K562 (cell line): ENCODE results near the gene ABCC11. TPM values are rescaled to one million over a fixed set of nuclear protein-coding genes. Genes with fewer than 3 reads are reported as not detected.

ENCODE experiments used
- CHD2 ChIP-seq: IDR thresholded peaks from 2 replicates; pipeline ENCODE4 v1.6.1; 2011; ENCODE audit warnings: low read depth, low read length
- FUS ChIP-seq: fragments of 200-400 bp; formaldehyde crosslinking; optimal IDR thresholded peaks from 2 replicates; pipeline ENCODE3; 2017; ENCODE audit warnings: low read depth, low read length
- GABPB1 ChIP-seq: sonication (generic); formaldehyde crosslinking; IDR thresholded peaks from 2 replicates; pipeline ENCODE4 v1.8.0; 2022; ENCODE audit warnings: mild to moderate bottlenecking, missing genetic modification reagents
- MNT ChIP-seq, 2 experiments: fragments of 450-650 bp; conservative IDR thresholded peaks; 2 replicates each; pipeline ENCODE4 v1.6.1; 2017; ENCODE audit warnings: mild to moderate bottlenecking in 2 of 2, moderate library complexity in 2 of 2
- PKNOX1 ChIP-seq: fragments of 450-650 bp; IDR thresholded peaks from 2 replicates; pipeline ENCODE4 v1.6.1; 2016
- PRDM10 ChIP-seq: fragments of 450-650 bp; IDR thresholded peaks from 2 replicates; pipeline ENCODE4 v1.6.1; 2018; ENCODE audit not compliant: partially characterized antibody
- REST ChIP-seq, 2 experiments: fragments of 450-650 bp; formaldehyde crosslinking in 1 of 2; IDR thresholded peaks; 2 replicates each; pipeline versions ENCODE4 v1.4.0 to v1.6.1; 2014 to 2020; ENCODE audit warnings: mild to moderate bottlenecking in 2 of 2, borderline replicate concordance in 1 of 2, low read depth in 1 of 2
- ZNF77 ChIP-seq: fragments of 250-450 bp; sonication (Bioruptor Pico); IDR thresholded peaks from 2 replicates; pipeline ENCODE4 v1.5.0; 2020
- polyA plus RNA-seq, 8 experiments: library from polyadenylated mRNA; depleted of rRNA in 4 of 8; stranded (reverse) in 5 of 8; unstranded in 3 of 8; fragments of >200 nt; fragmentation: Nextera tagmentation in 2 of 8; fragmentation: Illumina TruSeq in 1 of 8; extraction: Ambion mirVana in 2 of 8; extraction: Trizol in 1 of 8; gene quantifications; 2 replicates each; pipeline versions ENCODE4 v1.2.1 to v1.2.3, GENCODE V29; 2011 to 2014; ENCODE audit warnings: inconsistent platforms in 1 of 8, missing spikeins in 1 of 8
- total RNA-seq, 7 experiments: library from RNA; depleted of rRNA in 6 of 7; stranded (reverse); fragments of >200 nt in 6 of 7; fragmentation: Illumina TruSeq in 2 of 7; extraction: Trizol in 2 of 7; gene quantifications; 2 replicates each; pipeline versions ENCODE4 v1.2.1 to v1.2.3, GENCODE V29; 2011 to 2021; ENCODE audit warnings: low replicate concordance in 1 of 7

The ABCC11 gene
- total and polyA plus RNA-seq, 9 of the 15 experiments (the other 6 are each of a cell fraction or from before 2014, with no cell fraction given) = 0.04 to 0.14 (median 0.04) TPM; not detected in 6

DNA sequence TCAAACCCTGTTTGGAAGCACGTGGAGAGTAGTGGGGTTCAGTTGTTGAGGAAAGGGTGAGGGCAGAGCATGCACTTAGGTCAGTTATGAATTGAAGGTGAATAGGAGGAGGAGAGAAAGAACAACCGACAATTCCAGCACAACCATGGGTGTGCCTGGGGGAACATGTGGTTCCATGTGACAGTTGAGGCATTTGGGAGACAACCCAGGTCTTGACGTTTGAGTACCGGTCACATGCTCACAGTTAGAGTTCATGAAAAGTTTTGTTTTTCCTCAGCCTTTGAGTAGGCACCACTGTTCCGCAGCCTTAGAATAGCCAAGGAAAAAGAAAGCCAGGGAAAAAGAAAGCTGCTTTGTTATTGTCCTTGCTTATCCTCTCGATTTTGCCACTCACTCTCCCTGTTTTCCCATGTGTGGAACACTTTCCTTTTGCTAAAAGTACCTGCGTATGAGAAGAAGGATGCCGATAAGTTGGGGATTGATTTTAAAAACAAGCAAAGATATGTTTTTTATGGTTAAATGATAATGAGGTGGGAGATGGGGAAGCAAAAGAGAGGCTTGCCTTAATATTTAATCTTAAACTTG lies 25.6 kb upstream of the ABCC11 start (continued):
- no peak for TF ChIP-seq REST (IDR thresholded peaks at IDR 0.05; ENCODE audit: borderline replicate concordance)
- no peak for TF ChIP-seq REST (CRISPR knock-in tag; IDR thresholded peaks at IDR 0.05; ENCODE audit: low read depth)
- no peak for TF ChIP-seq PKNOX1
- TF ChIP-seq ZNF77 (CRISPR knock-in tag) = no peak
- no peak for TF ChIP-seq MNT (conservative IDR thresholded peaks at IDR 0.05)
- TF ChIP-seq CHD2 = no peak
- no peak for TF ChIP-seq PRDM10
- no peak for TF ChIP-seq GABPB1 (CRISPR knock-in tag)
- TF ChIP-seq FUS = no peak
